ENCODE data around the gene EIF1. TPM values are rescaled to one million over a fixed set of nuclear protein-coding genes. Genes with fewer than 3 reads are reported as not detected.

The EIF1 gene
- total RNA-seq, 1 experiment from 2014 or later: 481 TPM

GRCh38 chr17:41672153-41672552, 16.5 kb upstream of the EIF1 start:
- Mint-ChIP-seq H3K36me3 (no peaks in the 10 kb centered on the region), H3K27ac (no peak overlapping the region), H3K9me3 (no peaks in the 10 kb centered on the region; the same call in 1 of the 2 replicates), H3K27me3 (ENCODE audit: low read depth) (peaks cover 5% of the 10 kb centered on the region; the same call in 1 of the 2 replicates), H3K4me1 (peaks cover 28% of the 10 kb centered on the region), H3K4me3 (no peak overlapping the region)
- ChIA-PET CTCF (interaction anchor here (1.4 to 2.0 kb wide), 2 partner anchors 9 to 24 kb away, joined by 4 to 9 read pairs; no protein-coding TSS in a partner anchor), POLR2A (interaction anchor here (0.6 kb wide), 1 partner anchor 70 kb away, joined by 3 read pairs; no protein-coding TSS in a partner anchor)
- no peak for ATAC-seq
- no peak for DNase-seq (ENCODE audit: low spot score)
- TF ChIP-seq ARID4B (CRISPR knock-in tag; IDR thresholded peaks at IDR 0.05; ENCODE audit: borderline replicate concordance): no peak
- no peak for TF ChIP-seq MLX (CRISPR knock-in tag; IDR thresholded peaks at IDR 0.05)
- no peak for TF ChIP-seq ZNF425 (CRISPR knock-in tag; conservative IDR thresholded peaks at IDR 0.05)
- no peak for TF ChIP-seq NR2C2 (CRISPR knock-in tag; IDR thresholded peaks at IDR 0.05)
- no peak for TF ChIP-seq ETV6 (CRISPR knock-in tag; IDR thresholded peaks at IDR 0.05)
- no peak for TF ChIP-seq JAZF1 (CRISPR knock-in tag; IDR thresholded peaks at IDR 0.05)
- no peak for TF ChIP-seq ZSCAN18 (CRISPR knock-in tag; IDR thresholded peaks at IDR 0.05)
- no peak for TF ChIP-seq FOXP4 (CRISPR knock-in tag; IDR thresholded peaks at IDR 0.05)
- no peak for TF ChIP-seq AFF4 (CRISPR knock-in tag; IDR thresholded peaks at IDR 0.05; ENCODE audit: borderline replicate concordance)
- no peak for TF ChIP-seq ATF6 (CRISPR knock-in tag; IDR thresholded peaks at IDR 0.05)

Measured in WTC11 (cell line).